Endothelial cell of umbilical vein (primary cell): ENCODE data around the gene TSEN2. TPM values are rescaled to one million over a fixed set of nuclear protein-coding genes. Genes with fewer than 3 reads are reported as not detected.
"Not testable (repeated sequence)": the region's sequence is repeated elsewhere in the genome, so short reads cannot be mapped to it uniquely, and the experiment has no call there.

ENCODE experiments used
- BruUV-seq: library from RNA; stranded (reverse); fragments of 400-500 nt; replicated peaks from 2 replicates; lab custom pipeline; 2021; lab: Mats Ljungman, UMichigan
- CTCF ChIA-PET: fragments of 300-600, 350-600 bp; sonication (Branson Sonifier 250); formaldehyde crosslinking; loops from one replicate; lab custom pipeline; 2021; ENCODE audit warnings: antibody characterized with exemption, inconsistent platforms; lab: Charles Lee
- POLR2A ChIA-PET: fragments of 300-600, 350-600 bp; sonication (Branson Sonifier 250); formaldehyde crosslinking; loops from one replicate; lab custom pipeline; 2021; ENCODE audit warnings: antibody characterized with exemption, inconsistent platforms; lab: Charles Lee
- DNase-seq: peaks from one replicate; pipeline ENCODE4 v3.0.0-alpha.2; 2011; ENCODE audit warnings: low read depth, low spot score
- FAIRE-seq: peaks from 2 replicates; lab custom pipeline; 2011; peaks lifted over from hg19 to GRCh38; lab: Jason Lieb, UNC
- H2AFZ ChIP-seq: 2 replicates; pipeline ENCODE4 v1.6.0; 2012; ENCODE audit warnings: low read depth, low read length, control low read depth, inconsistent platforms
- H3K27ac ChIP-seq: 2 replicates; pipeline ENCODE4 v1.5.1; 2011; ENCODE audit warnings: low read depth, mild to moderate bottlenecking, control low read depth, low read length, moderate library complexity; ENCODE audit not compliant: insufficient read depth
- H3K27me3 ChIP-seq, 2 experiments: 2 replicates each; pipeline versions ENCODE4 v1.6.0 to v1.6.1; 2011; ENCODE audit warnings: low read length in 2 of 2, mixed read lengths in 1 of 2; ENCODE audit not compliant: control insufficient read depth in 2 of 2, insufficient read depth in 2 of 2
- H3K36me3 ChIP-seq, 2 experiments: 2 replicates in 1 of 2; 3 replicates in 1 of 2; pipeline ENCODE4 v1.5.1; 2011; ENCODE audit warnings: low read length in 2 of 2, mild to moderate bottlenecking in 1 of 2, moderate library complexity in 1 of 2; ENCODE audit not compliant: control insufficient read depth in 2 of 2, insufficient read depth in 2 of 2; ENCODE audit errors: extremely low read depth in 1 of 2
- H3K4me1 ChIP-seq: 3 replicates; pipeline ENCODE4 v1.5.1; 2011; ENCODE audit warnings: mild to moderate bottlenecking, low read length; ENCODE audit not compliant: control insufficient read depth, insufficient read depth; ENCODE audit errors: extremely low read depth
- H3K4me2 ChIP-seq: 2 replicates; pipeline ENCODE4 v1.6.1; 2011; ENCODE audit warnings: low read length, control low read depth, mixed read lengths; ENCODE audit not compliant: insufficient read depth
- H3K4me3 ChIP-seq, 3 experiments: fragments of 200-600 bp in 1 of 3; sonication (generic), shearing (Covaris generic) in 1 of 3; replicated peaks in 1 of 3; 2 replicates each; pipeline ENCODE4 v1.5.1; 2011 to 2016; ENCODE audit warnings: control low read depth in 3 of 3, low read length in 3 of 3, mild to moderate bottlenecking in 2 of 3, inconsistent platforms in 1 of 3, low read depth in 1 of 3, moderate library complexity in 1 of 3; ENCODE audit not compliant: insufficient read depth in 1 of 3
- H3K79me2 ChIP-seq: 2 replicates; pipeline ENCODE4 v1.6.0; 2012; ENCODE audit warnings: low read length, inconsistent platforms; ENCODE audit not compliant: control insufficient read depth, insufficient read depth
- H3K9ac ChIP-seq: replicated peaks from 2 replicates; pipeline ENCODE3; 2011; ENCODE audit warnings: low read length, control low read depth; ENCODE audit not compliant: insufficient read depth; ENCODE audit errors: extremely low read depth
- H3K9me1 ChIP-seq: replicated peaks from 3 replicates; pipeline ENCODE4 v1.6.0; 2011; ENCODE audit warnings: mild to moderate bottlenecking, low read length; ENCODE audit not compliant: control insufficient read depth, insufficient read depth; ENCODE audit errors: extremely low read depth
- H3K9me3 ChIP-seq: replicated peaks from 2 replicates; pipeline ENCODE4 v1.5.1; 2012; ENCODE audit warnings: low read length, inconsistent platforms; ENCODE audit not compliant: control insufficient read depth, insufficient read depth
- H4K20me1 ChIP-seq: replicated peaks from 2 replicates; pipeline ENCODE3; 2011; ENCODE audit warnings: mild to moderate bottlenecking, low read length; ENCODE audit not compliant: control insufficient read depth, insufficient read depth; ENCODE audit errors: extremely low read depth
- EZH2 ChIP-seq: IDR thresholded peaks from 2 replicates; pipeline ENCODE4 v1.6.1; 2012; ENCODE audit warnings: borderline replicate concordance, low read depth, mild to moderate bottlenecking, moderate library complexity, low read length, inconsistent platforms; ENCODE audit not compliant: severe bottlenecking
- FOS ChIP-seq: IDR thresholded peaks from 2 replicates; pipeline ENCODE4 v1.6.1; 2011; ENCODE audit warnings: mild to moderate bottlenecking, low read length, moderate library complexity, borderline replicate concordance; ENCODE audit not compliant: insufficient read depth
- GATA2 ChIP-seq: IDR thresholded peaks from 2 replicates; pipeline ENCODE4 v1.7.0; 2011; ENCODE audit warnings: low read depth, mild to moderate bottlenecking, moderate library complexity, mixed read lengths, low read length; ENCODE audit not compliant: insufficient read length, insufficient read depth
- JUN ChIP-seq: IDR thresholded peaks from 2 replicates; pipeline ENCODE4 v1.6.1; 2011; ENCODE audit warnings: borderline replicate concordance, low read depth; ENCODE audit not compliant: insufficient read length, insufficient read depth
- MYC ChIP-seq: IDR thresholded peaks from one replicate; pipeline ENCODE4 v1.6.1; 2011; ENCODE audit warnings: mild to moderate bottlenecking, low read depth, low read length
- POLR2A ChIP-seq: IDR thresholded peaks from 2 replicates; pipeline ENCODE4 v1.6.1; 2012; ENCODE audit warnings: low read depth, mild to moderate bottlenecking, control low read depth, low read length
- POLR2AphosphoS5 ChIP-seq: IDR thresholded peaks from 2 replicates; pipeline ENCODE4 v1.6.1; 2012; ENCODE audit warnings: low read depth, mild to moderate bottlenecking, control low read depth, low read length, moderate library complexity; ENCODE audit not compliant: insufficient read depth
- dilution Hi-C: fragments of 300-500 bp; cut with MboI; formaldehyde crosslinking; loops from one replicate; pipeline ENCODE4 v1.15.0; 2019; ENCODE audit warnings: low sequenced_read_pairs; ENCODE audit not compliant: extremely low pct_ligation_motif_present
- intact Hi-C: fragments of 100-400 bp; cut with micrococcal nuclease; formaldehyde crosslinking; loops from one replicate; pipeline ENCODE4 v1.10.0; 2022
- polyA plus RNA-seq, 4 experiments: library from polyadenylated mRNA; depleted of rRNA in 3 of 4; stranded (reverse) in 3 of 4; unstranded in 1 of 4; fragments of >200 nt; gene quantifications; 2 replicates each; pipeline versions ENCODE4 v1.2.1 to v1.2.3, GENCODE V29; 2011 to 2012; ENCODE audit warnings: missing spikeins in 1 of 4
- total RNA-seq: library from RNA; stranded (reverse); gene quantifications from 2 replicates; pipeline ENCODE4 v1.2.3, GENCODE V29; 2021
- TF ChIP-seq, protein P1 (sequence below), 2 donors: IDR thresholded peaks; 1 replicate in 1 of 2; 2 replicates in 1 of 2; pipeline ENCODE4 v1.5.1; 2011; ENCODE audit warnings: low read length in 2 of 2, mild to moderate bottlenecking in 2 of 2, moderate library complexity in 2 of 2, control low read depth in 1 of 2, inconsistent platforms in 1 of 2, low read depth in 1 of 2; ENCODE audit not compliant: insufficient read depth in 1 of 2; ENCODE audit errors: extremely low read depth in 1 of 2
- TF ChIP-seq, protein P2 (sequence below): IDR thresholded peaks from 2 replicates; pipeline ENCODE4 v1.6.1; 2011; ENCODE audit not compliant: insufficient read depth, insufficient read length

Gene TSEN2
- total and polyA plus RNA-seq, 2 donors (not counting 3 experiments of a cell fraction or from before 2014, with no cell fraction given), result 8.3 to 12.1 TPM

DNA sequence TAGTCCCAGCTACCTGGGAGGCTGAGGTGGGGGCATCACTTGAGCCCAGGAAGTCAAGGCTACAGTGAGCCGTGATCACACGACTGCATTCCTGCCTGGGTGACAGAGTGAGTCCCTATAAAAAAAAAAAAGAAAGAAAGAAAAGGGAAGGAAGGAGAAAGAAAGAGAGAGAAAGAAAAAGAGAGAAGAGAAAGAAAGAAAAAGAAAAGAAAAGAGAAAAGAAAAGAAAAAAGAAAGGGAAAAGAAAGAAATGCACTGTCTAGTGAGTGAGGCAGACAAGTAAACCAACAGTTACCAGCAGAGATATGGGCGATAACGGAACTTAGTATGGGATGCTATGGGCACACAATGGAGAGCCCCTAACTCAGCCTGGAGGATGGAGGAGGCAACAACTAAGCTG is 37.2 kb upstream of the TSEN2 start:
- no peak overlapping the region for H3K9ac ChIP-seq
- BruUV-seq, result no TSS peak
- H3K9me3 ChIP-seq, result no peaks in the 10 kb centered on the region
- intact Hi-C loops, result no loop called here
- H3K4me2 ChIP-seq, result no peak overlapping the region
- no peaks in the 10 kb centered on the region for H3K36me3 ChIP-seq
- no peaks in the 10 kb centered on the region for H3K4me1 ChIP-seq
- H3K9me1 ChIP-seq, result no peaks in the 10 kb centered on the region
- POLR2A ChIA-PET, result interaction anchor here (0.6 kb wide), 1 partner anchor 366 kb away, joined by 3 read pairs; no protein-coding TSS in a partner anchor
- H3K27me3 ChIP-seq, result peaks cover 0 to 2% of the 10 kb centered on the region in 2 experiments
- CTCF ChIA-PET, result interaction anchor here (1.0 kb wide), 1 partner anchor 99 kb away, joined by 3 read pairs; no protein-coding TSS in a partner anchor
- DNase-seq (no peak), FAIRE-seq (no peak)
- H2AFZ ChIP-seq, result no peak overlapping the region
- no peaks in the 10 kb centered on the region for H3K79me2 ChIP-seq
- no peak overlapping the region for H3K27ac ChIP-seq
- no peak overlapping the region for H3K4me3 ChIP-seq
- TF ChIP-seq EZH2 (no peak), POLR2A (no peak), MYC (no peak), JUN (no peak), GATA2 (no peak), FOS (no peak), POLR2AphosphoS5 (no peak)
- TF ChIP-seq, protein P1, sequence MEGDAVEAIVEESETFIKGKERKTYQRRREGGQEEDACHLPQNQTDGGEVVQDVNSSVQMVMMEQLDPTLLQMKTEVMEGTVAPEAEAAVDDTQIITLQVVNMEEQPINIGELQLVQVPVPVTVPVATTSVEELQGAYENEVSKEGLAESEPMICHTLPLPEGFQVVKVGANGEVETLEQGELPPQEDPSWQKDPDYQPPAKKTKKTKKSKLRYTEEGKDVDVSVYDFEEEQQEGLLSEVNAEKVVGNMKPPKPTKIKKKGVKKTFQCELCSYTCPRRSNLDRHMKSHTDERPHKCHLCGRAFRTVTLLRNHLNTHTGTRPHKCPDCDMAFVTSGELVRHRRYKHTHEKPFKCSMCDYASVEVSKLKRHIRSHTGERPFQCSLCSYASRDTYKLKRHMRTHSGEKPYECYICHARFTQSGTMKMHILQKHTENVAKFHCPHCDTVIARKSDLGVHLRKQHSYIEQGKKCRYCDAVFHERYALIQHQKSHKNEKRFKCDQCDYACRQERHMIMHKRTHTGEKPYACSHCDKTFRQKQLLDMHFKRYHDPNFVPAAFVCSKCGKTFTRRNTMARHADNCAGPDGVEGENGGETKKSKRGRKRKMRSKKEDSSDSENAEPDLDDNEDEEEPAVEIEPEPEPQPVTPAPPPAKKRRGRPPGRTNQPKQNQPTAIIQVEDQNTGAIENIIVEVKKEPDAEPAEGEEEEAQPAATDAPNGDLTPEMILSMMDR (IDR thresholded peaks at IDR 0.05; ENCODE audit: extremely low read depth in 1 of 2, insufficient read depth in 1 of 2, low read depth in 1 of 2, low read length in 2 of 2), result no peak
- TF ChIP-seq, protein P2, sequence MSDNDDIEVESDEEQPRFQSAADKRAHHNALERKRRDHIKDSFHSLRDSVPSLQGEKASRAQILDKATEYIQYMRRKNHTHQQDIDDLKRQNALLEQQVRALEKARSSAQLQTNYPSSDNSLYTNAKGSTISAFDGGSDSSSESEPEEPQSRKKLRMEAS, result no peak
- no peaks in the 10 kb centered on the region for H4K20me1 ChIP-seq
- dilution Hi-C loops, result no loop called here

DNA sequence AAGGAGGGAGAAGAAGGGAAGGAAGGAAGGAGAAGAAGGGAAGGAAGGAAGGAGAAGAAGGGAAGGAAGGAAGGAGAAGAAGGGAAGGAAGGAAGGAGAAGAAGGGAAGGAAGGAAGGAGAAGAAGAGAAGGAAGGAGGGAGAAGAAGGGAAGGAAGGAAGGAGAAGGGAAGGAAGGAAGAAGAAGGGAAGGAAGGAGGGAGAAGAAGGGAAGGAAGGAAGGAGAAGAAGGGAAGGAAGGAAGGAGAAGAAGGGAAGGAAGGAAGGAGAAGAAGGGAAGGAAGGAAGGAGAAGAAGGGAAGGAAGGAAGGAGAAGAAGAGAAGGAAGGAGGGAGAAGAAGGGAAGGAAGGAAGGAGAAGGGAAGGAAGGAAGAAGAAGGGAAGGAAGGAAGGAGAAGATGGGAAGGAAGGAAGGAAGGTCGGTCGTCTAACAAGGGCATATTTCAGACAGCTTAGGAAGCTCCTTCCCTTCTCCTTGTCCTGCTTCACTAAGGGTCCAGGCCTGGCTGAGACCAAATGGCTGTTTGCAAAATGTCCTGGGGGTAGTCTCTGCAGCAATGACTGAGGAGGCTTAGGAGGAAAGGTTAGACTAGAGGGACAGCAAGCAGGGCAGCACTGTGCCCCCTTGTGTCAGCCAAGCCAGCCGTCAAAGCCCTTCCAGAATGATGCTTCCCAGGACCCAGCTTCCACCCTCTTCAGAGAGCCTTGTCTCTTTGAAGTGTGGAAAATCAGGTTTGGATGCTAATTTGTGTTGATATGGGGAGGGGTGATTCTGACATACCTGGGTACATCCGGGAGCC is 35.7 kb upstream of the TSEN2 start:
- H3K9me1 ChIP-seq, POLR2A ChIA-PET, FAIRE-seq, DNase-seq, H3K27ac ChIP-seq, H3K4me2 ChIP-seq, H3K27me3 ChIP-seq, dilution Hi-C loops, H3K36me3 ChIP-seq, H3K9me3 ChIP-seq, H3K9ac ChIP-seq, BruUV-seq, H2AFZ ChIP-seq, H3K4me3 ChIP-seq, H3K4me1 ChIP-seq, intact Hi-C loops, H4K20me1 ChIP-seq, H3K79me2 ChIP-seq: not testable (repeated sequence)
- CTCF ChIA-PET, result interaction anchor here (1.0 kb wide), 1 partner anchor 101 kb away, joined by 3 read pairs; no protein-coding TSS in a partner anchor
